NCI-H128 (cell line): ENCODE data around the gene ALK.

Experiments used
- DNase-seq: peaks from one replicate; lab custom pipeline; 2025; ENCODE audit not compliant: unreplicated experiment; lab: John Stamatoyannopoulos, UW

Gene ALK

GRCh38 chr2:29304399-29305060 lies 616.9 kb downstream of the ALK start:
- no peak for DNase-seq

- no peak for DNase-seq
Measured at GRCh38 chr2:29296585-29296984, 624.8 kb downstream of the ALK start.

GRCh38 chr2:29295845-29296244 lies 625.5 kb downstream of the ALK start:
- DNase-seq, result no peak

- DNase-seq, result no peak
Measured at GRCh38 chr2:29293830-29294438, 627.5 kb downstream of the ALK start.

GRCh38 chr2:29290293-29291047 lies 630.9 kb downstream of the ALK start:
- DNase-seq, result no peak

GRCh38 chr2:29284671-29285070 lies 636.7 kb downstream of the ALK start:
- no peak for DNase-seq

- no peak for DNase-seq
Measured at GRCh38 chr2:29281916-29282247, 639.5 kb downstream of the ALK start.

GRCh38 chr2:29281086-29281915 lies 640.1 kb downstream of the ALK start:
- peak; percentile 60 for DNase-seq

- no peak for DNase-seq
Measured at GRCh38 chr2:29278966-29279365, 642.4 kb downstream of the ALK start.

- no peak for DNase-seq
Measured at GRCh38 chr2:29276151-29276550, 645.2 kb downstream of the ALK start.

- no peak for DNase-seq
Measured at GRCh38 chr2:29275186-29275585, 646.2 kb downstream of the ALK start.

- DNase-seq, result no peak
Measured at GRCh38 chr2:29273685-29274611, 647.4 kb downstream of the ALK start.

- no peak for DNase-seq
Measured at GRCh38 chr2:29273004-29273684, 648.2 kb downstream of the ALK start.

- no peak for DNase-seq
Measured at GRCh38 chr2:29272311-29272710, 649.1 kb downstream of the ALK start.

- DNase-seq, result no peak
Measured at GRCh38 chr2:29270701-29271121, 650.7 kb downstream of the ALK start.

- no peak for DNase-seq
Measured at GRCh38 chr2:29269765-29270109, 651.6 kb downstream of the ALK start.

GRCh38 chr2:29269095-29269764 lies 652.2 kb downstream of the ALK start:
- no peak for DNase-seq

GRCh38 chr2:29267720-29268119 lies 653.7 kb downstream of the ALK start:
- DNase-seq, result no peak

- no peak for DNase-seq
Measured at GRCh38 chr2:29263886-29264285, 657.5 kb downstream of the ALK start.
